Measurements from ENCODE around the gene FER.
"Not testable (repeated sequence)": the region's sequence is repeated elsewhere in the genome, so short reads cannot be mapped to it uniquely, and the experiment has no call there.

The FER gene

GRCh38 chr5:108747774-108748400, at the start of gene FER:
Gene FER, plus strand, starts transcription at chr5:108747897. Its CDS starts 50,286 bp downstream, at chr5:108798183.
- TF ChIP-seq ZFX (IDR thresholded peaks at IDR 0.05) = no peak
- TF ChIP-seq, protein P1, sequence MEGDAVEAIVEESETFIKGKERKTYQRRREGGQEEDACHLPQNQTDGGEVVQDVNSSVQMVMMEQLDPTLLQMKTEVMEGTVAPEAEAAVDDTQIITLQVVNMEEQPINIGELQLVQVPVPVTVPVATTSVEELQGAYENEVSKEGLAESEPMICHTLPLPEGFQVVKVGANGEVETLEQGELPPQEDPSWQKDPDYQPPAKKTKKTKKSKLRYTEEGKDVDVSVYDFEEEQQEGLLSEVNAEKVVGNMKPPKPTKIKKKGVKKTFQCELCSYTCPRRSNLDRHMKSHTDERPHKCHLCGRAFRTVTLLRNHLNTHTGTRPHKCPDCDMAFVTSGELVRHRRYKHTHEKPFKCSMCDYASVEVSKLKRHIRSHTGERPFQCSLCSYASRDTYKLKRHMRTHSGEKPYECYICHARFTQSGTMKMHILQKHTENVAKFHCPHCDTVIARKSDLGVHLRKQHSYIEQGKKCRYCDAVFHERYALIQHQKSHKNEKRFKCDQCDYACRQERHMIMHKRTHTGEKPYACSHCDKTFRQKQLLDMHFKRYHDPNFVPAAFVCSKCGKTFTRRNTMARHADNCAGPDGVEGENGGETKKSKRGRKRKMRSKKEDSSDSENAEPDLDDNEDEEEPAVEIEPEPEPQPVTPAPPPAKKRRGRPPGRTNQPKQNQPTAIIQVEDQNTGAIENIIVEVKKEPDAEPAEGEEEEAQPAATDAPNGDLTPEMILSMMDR (conservative IDR thresholded peaks at IDR 0.05) = no peak
- H3K27ac ChIP-seq = peak within 1 kb of the TSS; percentile 91

DNA sequence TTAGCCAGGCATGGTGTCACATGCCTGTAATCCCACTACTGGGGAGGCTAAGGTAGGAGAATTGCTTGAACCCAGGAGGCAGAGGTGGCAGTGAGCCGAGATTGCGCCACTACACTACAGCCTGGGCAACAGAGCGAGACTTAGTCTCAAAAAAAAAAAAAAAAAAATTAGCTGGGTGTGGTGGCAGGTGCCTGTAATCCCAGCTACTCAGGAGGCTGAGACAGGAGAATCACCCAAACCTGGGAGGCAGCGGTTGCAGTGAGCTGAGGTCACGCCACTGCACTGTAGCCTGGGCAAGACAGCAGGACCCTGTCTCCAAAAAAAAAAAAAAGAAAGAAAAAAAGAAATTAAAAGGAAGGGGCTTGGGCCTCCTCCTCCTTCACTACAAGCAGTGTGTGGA, 47.3 kb upstream of the FER start:
- H3K27ac ChIP-seq = not testable (repeated sequence)

DNA sequence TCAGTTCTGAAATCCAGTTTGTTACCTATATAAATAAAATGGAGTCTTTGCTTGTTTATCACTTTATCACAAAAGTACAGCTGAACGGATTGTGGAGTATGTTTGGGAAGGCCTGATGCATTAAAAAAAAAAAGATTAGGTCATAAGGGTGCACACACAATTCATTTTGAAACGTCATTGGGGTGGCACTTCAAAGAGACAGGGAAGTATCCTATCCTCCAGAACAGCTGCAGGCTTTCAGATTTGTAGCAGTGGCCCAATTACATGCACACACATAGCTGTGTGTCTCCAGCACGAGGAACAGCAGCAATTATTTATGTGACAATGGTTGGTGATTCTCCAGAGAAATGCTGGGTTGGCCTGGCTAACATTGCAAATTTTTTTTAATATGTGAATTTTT, 46.8 kb upstream of the FER start:
- TF ChIP-seq, protein P1 (conservative IDR thresholded peaks at IDR 0.05) = no peak
- H3K27ac ChIP-seq = no peak overlapping the region

- no peak overlapping the region for H3K27ac ChIP-seq
- no peak for TF ChIP-seq ZFX (IDR thresholded peaks at IDR 0.05)
- TF ChIP-seq, protein P1 (conservative IDR thresholded peaks at IDR 0.05) = no peak
Observed at GRCh38 chr5:108702546-108702945, 45.2 kb upstream of the FER start.

- TF ChIP-seq, protein P1 (conservative IDR thresholded peaks at IDR 0.05) = no peak
- TF ChIP-seq ZFX (IDR thresholded peaks at IDR 0.05) = no peak
- H3K27ac ChIP-seq = no peak overlapping the region
Observed at GRCh38 chr5:108703313-108703712, 44.4 kb upstream of the FER start.

- TF ChIP-seq ZFX (IDR thresholded peaks at IDR 0.05) = no peak
- TF ChIP-seq, protein P1 (conservative IDR thresholded peaks at IDR 0.05) = no peak
- no peak overlapping the region for H3K27ac ChIP-seq
Observed at GRCh38 chr5:108707141-108707540, 40.6 kb upstream of the FER start.

DNA sequence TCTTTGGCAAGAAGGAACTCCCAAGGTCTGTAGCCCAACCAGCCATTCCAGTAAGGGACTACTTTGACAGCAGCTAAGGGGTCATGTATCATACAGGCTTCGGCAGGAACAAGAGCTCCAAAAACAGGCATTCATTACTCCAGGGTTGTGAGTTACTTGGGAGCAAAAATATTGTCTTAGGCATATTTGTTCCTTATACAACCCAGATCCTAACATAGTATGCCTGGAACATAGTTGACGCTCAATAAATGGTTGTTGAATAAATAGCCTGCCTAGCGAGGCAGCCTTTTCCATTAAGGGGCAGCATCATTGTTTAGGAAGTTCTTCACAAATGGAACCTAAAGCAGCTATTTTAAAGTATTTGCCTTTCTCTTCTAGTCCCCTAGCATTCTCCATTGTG, 35.8 kb upstream of the FER start:
- H3K27ac ChIP-seq = no peak overlapping the region
- TF ChIP-seq, protein P1 (conservative IDR thresholded peaks at IDR 0.05) = no peak
- TF ChIP-seq ZFX (IDR thresholded peaks at IDR 0.05) = no peak

GRCh38 chr5:108715408-108715807, 32.3 kb upstream of the FER start:
- TF ChIP-seq ZFX (IDR thresholded peaks at IDR 0.05) = no peak
- H3K27ac ChIP-seq = no peak overlapping the region; the same call in 1 of the 2 replicates
